Cardiac fibroblast (primary cell): ENCODE measurements around the gene OSBPL8.

Source experiments
- DNase-seq, 2 donors: peaks; one replicate each; pipeline versions ENCODE4 v3.0.0 to v3.0.0-alpha.2; 2010; ENCODE audit warnings: low read depth in 2 of 2
- H3K4me3 ChIP-seq, 2 donors: replicated peaks in 1 of 2; 1 replicate in 1 of 2; 2 replicates in 1 of 2; pipeline ENCODE4 v1.5.1; 2011; ENCODE audit warnings: low read depth in 2 of 2, low read length in 2 of 2, mild to moderate bottlenecking in 2 of 2, moderate library complexity in 1 of 2
- CTCF ChIP-seq: IDR thresholded peaks from one replicate; pipeline ENCODE4 v1.5.1; 2011; ENCODE audit warnings: low read depth, mild to moderate bottlenecking, low read length, inconsistent platforms

The OSBPL8 gene

GRCh38 chr12:76303365-76303764 lies 256.2 kb downstream of the OSBPL8 start:
- H3K4me3 ChIP-seq: no peak overlapping the region
- no peak for DNase-seq
- no peak for TF ChIP-seq CTCF
